Duodenal mucosa (tissue), 2 donors: Measurements from ENCODE around the gene XPO6.

Source experiments
- H3K27ac ChIP-seq: one replicate; pipeline ENCODE4 v1.7.0; 2013; ENCODE audit warnings: low read depth, low read length
- H3K27me3 ChIP-seq, 2 donors: one replicate each; pipeline ENCODE4 v1.7.0; 2013; ENCODE audit warnings: low read length in 2 of 2, control low read depth in 1 of 2; ENCODE audit not compliant: insufficient read depth in 2 of 2, control insufficient read depth in 1 of 2
- H3K36me3 ChIP-seq, 2 donors: one replicate each; pipeline ENCODE4 v1.7.0; 2013; ENCODE audit warnings: low read length in 2 of 2, control low read depth in 1 of 2; ENCODE audit not compliant: insufficient read depth in 2 of 2, control insufficient read depth in 1 of 2
- H3K4me1 ChIP-seq, 2 donors: one replicate each; pipeline ENCODE4 v1.7.0; 2013; ENCODE audit warnings: low read length in 2 of 2, control low read depth in 1 of 2; ENCODE audit not compliant: insufficient read depth in 2 of 2, control insufficient read depth in 1 of 2
- H3K4me3 ChIP-seq, 2 donors: one replicate each; pipeline ENCODE4 v1.7.0; 2013; ENCODE audit warnings: low read length in 2 of 2, low read depth in 1 of 2
- H3K9ac ChIP-seq, 2 donors: one replicate each; pipeline ENCODE4 v1.7.0; 2013; ENCODE audit warnings: low read length in 2 of 2, low read depth in 1 of 2
- H3K9me3 ChIP-seq, 2 donors: one replicate each; pipeline ENCODE4 v1.7.0; 2013; ENCODE audit warnings: low read length in 2 of 2, control low read depth in 1 of 2; ENCODE audit not compliant: control insufficient read depth in 1 of 2

XPO6 gene

DNA sequence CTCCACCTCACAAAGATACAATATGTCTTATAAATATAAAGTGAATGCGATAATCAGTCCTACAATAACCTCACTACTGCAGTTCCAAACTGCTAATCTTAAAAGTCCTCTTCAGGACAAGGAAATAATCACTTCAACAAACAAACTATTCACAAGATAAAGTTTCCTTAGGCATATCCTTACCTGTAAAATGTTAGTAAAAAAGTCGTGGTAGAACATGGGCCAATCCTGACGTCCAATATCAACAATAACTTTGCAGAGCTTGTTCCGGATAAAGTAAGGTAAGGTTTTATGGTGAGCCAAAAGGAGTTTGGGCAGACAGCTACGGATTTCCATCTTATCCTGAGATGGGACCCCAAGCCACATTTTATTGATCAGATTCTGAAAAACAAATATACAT, 36.0 kb downstream of the XPO6 start:
- H3K36me3 ChIP-seq: peaks cover 12 to 49% of the 10 kb centered on the region in 2 donors
- H3K4me3 ChIP-seq: no peak overlapping the region
- H3K27ac ChIP-seq: no peak overlapping the region
- no peak overlapping the region for H3K9ac ChIP-seq
- H3K4me1 ChIP-seq: peaks cover 0 to 2% of the 10 kb centered on the region in 2 donors
- H3K27me3 ChIP-seq: no peaks in the 10 kb centered on the region
- no peaks in the 10 kb centered on the region for H3K9me3 ChIP-seq

DNA sequence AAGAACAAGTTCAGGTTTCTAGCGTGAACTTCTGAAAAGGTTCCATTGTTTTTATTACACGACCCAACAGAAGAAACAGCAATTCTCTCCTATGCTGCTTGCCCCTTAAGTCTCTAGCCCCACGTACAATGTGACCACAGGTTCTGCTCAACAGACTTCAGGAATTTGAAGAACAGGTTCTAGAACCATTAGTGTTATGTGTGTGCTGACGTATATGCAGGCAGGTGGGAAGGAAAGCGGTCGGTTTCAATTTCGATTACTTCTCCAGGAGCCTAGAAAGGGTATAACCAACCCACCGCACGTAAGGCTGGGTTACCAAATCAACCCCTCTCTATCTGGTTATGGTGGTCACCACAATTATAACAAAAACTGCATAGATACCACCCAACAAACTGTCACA, 39.4 kb downstream of the XPO6 start:
- H3K9me3 ChIP-seq: no peaks in the 10 kb centered on the region
- H3K36me3 ChIP-seq: peaks cover 18 to 60% of the 10 kb centered on the region in 2 donors
- no peaks in the 10 kb centered on the region for H3K4me1 ChIP-seq
- no peak overlapping the region for H3K9ac ChIP-seq
- H3K27ac ChIP-seq: no peak overlapping the region
- H3K4me3 ChIP-seq: no peak overlapping the region
- no peaks in the 10 kb centered on the region for H3K27me3 ChIP-seq

DNA sequence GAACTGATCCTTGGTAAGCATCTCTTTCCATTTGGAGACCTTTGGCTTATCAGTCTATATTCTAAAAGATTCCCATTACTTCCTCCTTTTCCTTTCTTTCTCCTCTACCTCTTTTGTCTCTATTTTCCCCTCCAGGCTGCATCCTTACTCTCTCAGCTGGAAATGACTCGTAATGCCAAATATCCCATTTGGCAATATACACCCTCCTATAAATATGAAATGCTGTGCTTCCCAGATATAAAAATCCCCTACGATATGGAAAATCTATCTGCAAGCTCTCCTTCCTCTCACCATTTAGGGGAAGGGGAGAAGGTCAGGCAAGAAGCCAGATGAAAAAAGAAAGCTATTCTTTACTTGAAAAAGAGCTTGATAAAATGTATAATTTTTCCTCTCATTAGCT, 39.9 kb downstream of the XPO6 start:
- Histone ChIP-seq H3K27me3 (no peaks in the 10 kb centered on the region), H3K4me1 (no peaks in the 10 kb centered on the region), H3K9ac (no peak overlapping the region), H3K9me3 (no peaks in the 10 kb centered on the region), H3K4me3 (no peak overlapping the region), H3K36me3 (peaks cover 24 to 62% of the 10 kb centered on the region in 2 donors), H3K27ac (no peak overlapping the region)

GRCh38 chr16:28168991-28169554, 42.7 kb downstream of the XPO6 start:
- Histone ChIP-seq H3K27ac (no peak overlapping the region), H3K4me3 (no peak overlapping the region), H3K9me3 (no peaks in the 10 kb centered on the region), H3K9ac (no peak overlapping the region), H3K4me1 (no peaks in the 10 kb centered on the region), H3K27me3 (no peaks in the 10 kb centered on the region), H3K36me3 (peaks cover 33 to 66% of the 10 kb centered on the region in 2 donors)

GRCh38 chr16:28167730-28168129, 44.0 kb downstream of the XPO6 start:
- Histone ChIP-seq H3K9ac (no peak overlapping the region), H3K4me3 (no peak overlapping the region), H3K27me3 (no peaks in the 10 kb centered on the region), H3K36me3 (peaks cover 33 to 65% of the 10 kb centered on the region in 2 donors), H3K4me1 (no peaks in the 10 kb centered on the region), H3K27ac (no peak overlapping the region), H3K9me3 (no peaks in the 10 kb centered on the region)

- no peaks in the 10 kb centered on the region for H3K27me3 ChIP-seq
- H3K9me3 ChIP-seq: no peaks in the 10 kb centered on the region
- H3K4me3 ChIP-seq: no peak overlapping the region
- H3K36me3 ChIP-seq: peaks cover 33 to 63% of the 10 kb centered on the region in 2 donors
- H3K4me1 ChIP-seq: no peaks in the 10 kb centered on the region
- H3K9ac ChIP-seq: no peak overlapping the region
- no peak overlapping the region for H3K27ac ChIP-seq
These were observed 44.5 kb downstream of the XPO6 start for GRCh38 chr16:28167221-28167620.

- no peak overlapping the region for H3K27ac ChIP-seq
- no peaks in the 10 kb centered on the region for H3K9me3 ChIP-seq
- H3K36me3 ChIP-seq: peaks cover 30 to 62% of the 10 kb centered on the region in 2 donors
- no peaks in the 10 kb centered on the region for H3K4me1 ChIP-seq
- no peak overlapping the region for H3K4me3 ChIP-seq
- no peaks in the 10 kb centered on the region for H3K27me3 ChIP-seq
- H3K9ac ChIP-seq: no peak overlapping the region
These were observed 45.2 kb downstream of the XPO6 start for GRCh38 chr16:28166394-28167208.

- Histone ChIP-seq H3K4me1 (no peaks in the 10 kb centered on the region), H3K36me3 (peaks cover 30 to 62% of the 10 kb centered on the region in 2 donors), H3K4me3 (no peak overlapping the region)
These were observed 46.2 kb downstream of the XPO6 start for GRCh38 chr16:28165598-28165997.

GRCh38 chr16:28164140-28164539, 47.6 kb downstream of the XPO6 start:
- no peak overlapping the region for H3K27ac ChIP-seq
- H3K9ac ChIP-seq: no peak overlapping the region
- H3K4me3 ChIP-seq: no peak overlapping the region
- no peaks in the 10 kb centered on the region for H3K4me1 ChIP-seq
- peaks cover 23 to 54% of the 10 kb centered on the region in 2 donors for H3K36me3 ChIP-seq
- H3K9me3 ChIP-seq: no peaks in the 10 kb centered on the region
- H3K27me3 ChIP-seq: no peaks in the 10 kb centered on the region

More at GRCh38 chr16:28165598-28165997, 46.2 kb downstream of the XPO6 start:
- H3K27ac ChIP-seq: no peak overlapping the region
- H3K9ac ChIP-seq: no peak overlapping the region
- no peaks in the 10 kb centered on the region for H3K9me3 ChIP-seq
- no peaks in the 10 kb centered on the region for H3K27me3 ChIP-seq

DNA sequence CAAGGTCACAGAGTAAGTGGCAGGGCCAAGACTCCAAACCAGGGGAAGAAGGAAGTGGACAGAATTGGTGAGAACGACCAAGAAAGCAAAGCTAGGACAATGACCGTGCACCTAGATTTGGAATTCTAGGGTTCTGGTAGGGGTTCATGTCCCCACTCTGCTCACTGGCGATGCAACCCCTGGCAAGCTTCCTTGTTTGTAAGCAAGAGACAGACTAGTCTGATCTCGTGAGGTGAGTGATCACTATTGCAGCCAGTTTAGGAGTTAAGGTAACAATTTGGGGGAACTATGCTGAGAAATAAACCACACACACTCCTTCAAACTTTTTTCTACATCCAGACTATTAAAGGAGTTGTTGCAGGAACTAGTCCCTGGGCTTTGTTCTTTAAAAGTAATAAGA, 48.1 kb downstream of the XPO6 start:
- no peak overlapping the region for H3K4me3 ChIP-seq
- H3K27ac ChIP-seq: no peak overlapping the region
- H3K9ac ChIP-seq: peak overlapping the region in 1 of 2 donors; percentile 5
- peaks cover 20 to 49% of the 10 kb centered on the region in 2 donors for H3K36me3 ChIP-seq
- no peaks in the 10 kb centered on the region for H3K27me3 ChIP-seq
- no peaks in the 10 kb centered on the region for H3K4me1 ChIP-seq
- no peaks in the 10 kb centered on the region for H3K9me3 ChIP-seq
